T-helper 1 cell treated with Interleukin-12 subunit alpha and Interleukin-12 subunit beta and Interleukin-4 antibody, amounts not matched to agents 30 ng/mL and 1 ng/mL, for 36 hours (primary cell): ENCODE results near the gene AADACL4. TPM values are rescaled to one million over a fixed set of nuclear protein-coding genes. Genes with fewer than 3 reads are reported as not detected.
"Not testable (repeated sequence)": the region's sequence is repeated elsewhere in the genome, so short reads cannot be mapped to it uniquely, and the experiment has no call there.

Source experiments
- intact Hi-C: fragments of 100-400 bp; cut with micrococcal nuclease; formaldehyde crosslinking; loops from one replicate; pipeline ENCODE4 v1.15.1; 2024
- total RNA-seq: library from RNA; stranded (reverse); gene quantifications from 2 replicates; pipeline ENCODE4 v1.2.3, GENCODE V29; 2022

AADACL4 gene
- total RNA-seq, 1 donor from 2014 or later: not detected

DNA sequence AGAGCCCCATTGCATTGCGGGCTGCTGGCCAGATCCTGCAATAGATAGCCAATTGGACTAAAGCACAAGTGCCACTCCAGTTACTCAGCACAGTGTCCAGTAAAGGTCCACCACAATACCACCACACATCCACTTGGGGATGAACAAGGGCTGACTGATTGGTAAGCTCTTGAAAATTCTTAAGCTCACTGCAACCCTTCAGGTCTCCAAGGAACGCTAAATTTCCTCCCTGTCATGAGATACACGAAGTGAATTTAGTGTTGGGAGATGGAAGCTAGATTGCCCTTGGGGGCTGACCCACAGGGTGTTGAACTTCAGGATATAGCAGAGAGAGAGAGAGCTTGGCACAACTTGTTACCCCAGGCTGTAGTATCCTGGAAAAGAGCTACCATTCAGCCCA is 62.2 kb downstream of the AADACL4 start:
- intact Hi-C loops: no loop called here

- intact Hi-C loops: no loop called here
These were observed 64.7 kb downstream of the AADACL4 start for GRCh38 chr1:12708396-12709090.

- intact Hi-C loops: no loop called here
These were observed 65.2 kb downstream of the AADACL4 start for GRCh38 chr1:12709091-12709491.

- intact Hi-C loops: no loop called here
These were observed 65.8 kb downstream of the AADACL4 start for GRCh38 chr1:12709696-12710095.

GRCh38 chr1:12711536-12711935 is 67.7 kb downstream of the AADACL4 start:
- intact Hi-C loops: no loop called here

GRCh38 chr1:12712076-12712475 is 68.2 kb downstream of the AADACL4 start:
- intact Hi-C loops: no loop called here

DNA sequence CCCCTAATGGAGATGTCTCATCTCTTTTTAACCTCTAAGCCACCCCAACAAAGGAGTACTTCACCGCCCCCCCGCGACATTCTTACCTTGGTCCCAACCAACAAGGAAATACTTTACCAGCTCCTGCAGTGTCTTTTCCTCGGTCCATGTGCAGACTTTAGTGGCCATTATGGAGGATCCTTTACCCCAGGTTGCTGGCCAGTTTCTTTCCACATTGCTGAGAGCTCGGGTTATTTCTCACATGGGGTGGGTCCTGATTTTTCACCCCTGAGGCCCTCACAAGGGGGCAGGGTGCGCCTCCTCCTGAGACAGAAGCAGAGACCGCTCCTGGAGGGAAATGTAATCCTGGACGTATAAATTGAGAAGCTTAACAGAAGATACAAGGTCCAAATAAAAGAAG is 69.0 kb downstream of the AADACL4 start:
- intact Hi-C loops: no loop called here

- intact Hi-C loops: not testable (repeated sequence)
These were observed 69.8 kb downstream of the AADACL4 start for GRCh38 chr1:12713651-12714050.

DNA sequence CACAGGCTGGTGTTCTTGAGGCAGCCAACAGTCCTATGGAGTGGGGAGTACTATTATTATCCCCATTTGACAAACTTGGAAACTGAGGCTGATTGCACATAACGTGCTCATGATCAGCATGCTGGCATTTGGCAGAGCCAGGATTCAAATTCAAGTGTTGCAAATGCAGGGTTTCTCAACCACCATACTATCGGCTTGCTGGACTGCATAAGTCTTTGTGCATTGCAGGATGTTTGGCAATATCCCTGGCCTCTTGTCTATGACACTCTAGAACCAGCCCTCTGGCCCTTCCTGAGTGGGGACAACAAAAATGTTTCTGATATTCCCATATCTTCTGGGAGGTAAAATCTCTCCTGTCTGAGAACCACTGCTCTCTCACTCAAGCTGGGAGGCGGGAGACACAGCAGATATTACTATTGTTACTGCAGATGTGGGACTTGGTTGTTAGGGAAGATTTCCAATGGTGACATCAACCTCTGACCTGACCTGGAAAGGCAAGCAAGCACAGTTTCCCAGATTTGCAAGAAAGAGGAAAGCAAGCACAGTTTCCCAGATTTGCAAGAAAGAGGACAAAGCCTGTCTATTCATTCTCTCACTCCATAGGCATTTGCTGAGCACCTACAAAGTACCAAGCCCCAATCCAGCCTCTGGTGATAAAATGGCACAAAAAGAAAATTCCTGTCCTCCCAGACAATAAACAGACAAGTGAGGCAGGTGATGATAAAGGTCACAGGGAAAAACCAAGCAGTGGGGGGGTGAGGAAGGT is 71.0 kb downstream of the AADACL4 start:
- intact Hi-C loops: no loop called here

DNA sequence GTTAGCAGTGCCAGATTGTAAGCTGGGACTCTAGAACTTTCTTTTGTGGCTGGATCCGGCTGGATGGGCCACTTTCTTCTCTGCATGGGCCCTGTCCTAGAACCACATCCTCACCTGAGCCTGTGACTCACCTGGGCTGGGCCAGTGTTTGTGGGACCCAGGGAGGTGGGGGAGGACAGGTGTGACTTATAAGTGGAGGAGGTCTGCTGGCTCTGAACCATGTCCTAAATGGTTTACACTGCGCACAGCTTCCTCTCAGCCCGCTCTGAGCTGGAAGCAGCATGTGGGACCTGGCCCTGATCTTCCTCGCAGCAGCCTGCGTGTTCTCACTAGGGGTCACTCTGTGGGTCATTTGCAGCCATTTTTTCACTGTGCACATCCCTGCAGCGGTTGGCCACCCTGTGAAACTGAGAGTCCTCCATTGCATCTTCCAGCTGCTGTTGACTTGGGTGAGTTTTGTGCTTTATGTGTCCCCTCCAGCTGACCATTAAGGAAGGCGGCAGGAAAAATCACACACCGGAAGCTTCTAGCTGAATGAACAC is 72.1 kb downstream of the AADACL4 start, which contains the start of gene AADACL3:
Gene AADACL3 (plus strand): TSS at position 215 of the 542 bp plus-strand sequence. CDS start 67 bp downstream, at position 282.
- intact Hi-C loops: no loop called here

Other genes starting within 250 kb of the AADACL4 start
- gene DHRS3, start 25.9 kb upstream of the AADACL4 start, total RNA-seq: 79.5 and 87.0 TPM in 2 replicates
- gene AADACL3, start 72.0 kb downstream of the AADACL4 start, total RNA-seq: not detected in 2 replicates
- gene CFAP107, start 102.1 kb downstream of the AADACL4 start, total RNA-seq: not detected in 2 replicates
- gene PRAMEF12, start 129.7 kb downstream of the AADACL4 start, total RNA-seq: not detected in 2 replicates
- not detected in 2 replicates for gene PRAMEF1, start 147.3 kb downstream of the AADACL4 start, total RNA-seq
- gene PRAMEF11, start 187.3 kb downstream of the AADACL4 start, total RNA-seq: not detected in 2 replicates
- gene HNRNPCL1, start 204.6 kb downstream of the AADACL4 start, total RNA-seq: not detected in 2 replicates
- gene PRAMEF2, start 213.0 kb downstream of the AADACL4 start, total RNA-seq: not detected in 2 replicates
- not detected in 2 replicates for gene PRAMEF4, start 242.1 kb downstream of the AADACL4 start, total RNA-seq